ENCODE results near the gene HOXA13.

The HOXA13 gene

GRCh38 chr7:27157702-27158431, 42.0 kb downstream of the HOXA13 start:
- DNase-seq = no peak

DNA sequence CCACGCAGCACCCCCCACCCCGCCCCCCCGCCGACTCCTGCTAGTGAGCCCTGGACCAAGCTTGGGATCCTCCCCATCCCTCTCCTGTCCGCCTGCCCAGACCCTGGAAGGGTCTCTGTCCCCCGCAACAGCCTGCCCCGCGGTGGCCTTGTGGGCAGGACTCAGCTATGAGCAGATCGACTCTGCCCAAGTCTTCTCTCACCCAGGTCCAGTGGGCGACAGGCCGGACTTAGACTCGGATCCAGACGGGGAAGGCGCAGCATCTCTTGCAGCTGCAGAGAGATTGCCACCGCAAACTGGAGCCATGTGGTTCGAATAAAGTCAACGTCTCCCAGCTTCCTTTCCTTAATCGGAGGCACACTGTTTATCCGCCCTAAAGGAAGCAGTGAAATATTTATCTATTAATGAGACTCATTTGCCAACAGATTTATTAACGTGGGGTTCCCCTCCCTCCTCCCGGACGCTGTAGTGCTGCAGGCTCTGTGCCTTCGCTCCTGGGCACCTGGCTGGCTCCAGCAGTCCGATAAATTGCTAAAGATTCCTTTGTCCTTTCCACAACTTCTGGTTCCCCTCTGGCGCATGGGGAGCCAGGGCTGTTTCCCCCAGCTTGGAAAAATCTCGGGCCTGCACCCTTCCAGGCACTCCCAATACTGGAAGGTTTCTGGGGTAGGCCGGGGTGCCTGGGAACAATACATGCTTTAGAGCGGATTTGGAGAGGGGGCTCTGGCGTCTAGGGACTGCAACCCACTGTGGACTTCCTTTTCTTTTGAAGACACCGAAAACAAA, 42.8 kb downstream of the HOXA13 start:
- no peak for DNase-seq

DNA sequence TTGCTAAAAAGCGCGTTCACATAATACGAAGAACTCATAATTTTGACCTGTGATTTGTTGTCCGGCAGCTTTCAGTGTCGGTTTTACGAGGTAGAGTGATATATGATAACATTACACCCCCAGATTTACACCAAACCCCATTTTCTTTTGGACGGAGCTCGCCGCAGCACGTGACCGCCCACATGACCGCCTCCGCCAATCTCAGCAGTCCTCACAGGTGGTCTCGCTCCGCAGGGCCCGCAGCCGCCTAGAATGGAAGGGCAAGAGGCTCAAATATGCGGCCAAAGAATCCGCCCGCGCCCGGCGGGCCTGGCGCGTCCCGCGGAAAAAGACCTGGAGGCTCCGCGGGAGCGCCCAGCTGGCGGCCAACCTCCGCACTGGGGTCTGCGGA, 43.4 kb downstream of the HOXA13 start, which contains the start of gene HOXA7:
Gene HOXA7 (minus strand): TSS at position 168 of the 391 bp plus-strand sequence. CDS start 130 bp downstream, at position 38.
- no peak for DNase-seq

- DNase-seq = no peak
Measured at GRCh38 chr7:27155816-27156507, 43.9 kb downstream of the HOXA13 start.

DNA sequence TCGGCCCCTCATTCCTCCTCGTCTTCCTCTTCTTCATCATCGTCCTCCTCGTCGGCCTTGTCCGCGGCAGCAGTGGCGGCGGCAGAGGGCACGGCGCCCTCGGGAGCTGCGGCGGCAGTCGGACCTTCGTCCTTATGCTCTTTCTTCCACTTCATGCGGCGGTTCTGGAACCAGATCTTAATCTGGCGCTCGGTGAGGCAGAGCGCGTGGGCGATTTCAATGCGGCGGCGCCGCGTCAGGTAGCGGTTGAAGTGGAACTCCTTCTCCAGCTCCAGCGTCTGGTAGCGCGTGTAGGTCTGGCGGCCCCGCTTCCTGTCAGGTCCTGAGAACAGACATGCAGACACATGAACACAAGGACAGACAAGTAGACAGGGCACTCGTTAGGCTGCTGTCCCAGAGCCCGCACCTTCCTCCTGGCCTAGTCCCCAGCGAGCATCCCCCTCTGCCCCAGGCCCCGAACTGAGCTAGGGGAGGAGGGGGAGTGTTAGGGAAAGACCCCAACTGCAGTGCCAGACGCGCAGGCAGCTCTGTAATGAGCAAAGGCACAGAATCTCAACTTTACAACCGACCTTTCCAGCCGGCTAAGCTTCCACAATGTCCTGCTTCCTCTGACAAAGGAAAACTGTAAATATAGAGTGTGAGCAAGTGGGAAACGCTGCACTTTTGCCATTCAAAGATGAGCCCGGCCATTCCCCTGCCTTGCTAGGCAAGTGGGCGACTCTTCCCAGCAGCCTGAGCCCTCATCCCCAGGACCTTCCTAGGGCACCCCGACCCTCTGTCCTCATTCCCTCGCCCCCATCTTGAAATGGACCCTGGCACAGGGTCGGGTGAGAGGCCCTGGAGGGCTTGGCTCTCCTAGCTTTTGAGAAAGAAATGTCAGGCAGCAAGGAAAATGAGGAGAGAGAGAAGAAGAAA, 44.7 kb downstream of the HOXA13 start:
- DNase-seq = no peak

DNA sequence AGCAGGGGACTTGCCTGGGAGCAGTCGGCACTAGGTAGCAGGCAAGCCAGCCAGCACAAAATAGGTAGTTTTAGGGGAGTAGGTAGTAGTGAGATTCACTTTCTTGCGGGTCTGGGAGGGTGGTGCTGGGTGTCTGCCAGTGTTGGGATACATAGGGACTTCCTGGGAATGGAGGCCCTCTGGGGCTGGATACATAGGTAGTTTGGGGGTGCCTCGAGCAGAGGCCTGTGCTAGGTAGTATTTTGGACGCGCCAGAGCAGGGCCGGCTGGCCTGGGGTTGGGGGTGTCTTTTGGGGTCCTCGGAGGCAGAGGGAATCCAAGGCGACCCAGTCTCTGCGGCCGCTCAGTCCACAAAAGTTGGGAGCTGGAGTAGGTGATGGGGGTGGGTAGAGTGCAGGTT, 45.5 kb downstream of the HOXA13 start:
- DNase-seq = no peak

DNA sequence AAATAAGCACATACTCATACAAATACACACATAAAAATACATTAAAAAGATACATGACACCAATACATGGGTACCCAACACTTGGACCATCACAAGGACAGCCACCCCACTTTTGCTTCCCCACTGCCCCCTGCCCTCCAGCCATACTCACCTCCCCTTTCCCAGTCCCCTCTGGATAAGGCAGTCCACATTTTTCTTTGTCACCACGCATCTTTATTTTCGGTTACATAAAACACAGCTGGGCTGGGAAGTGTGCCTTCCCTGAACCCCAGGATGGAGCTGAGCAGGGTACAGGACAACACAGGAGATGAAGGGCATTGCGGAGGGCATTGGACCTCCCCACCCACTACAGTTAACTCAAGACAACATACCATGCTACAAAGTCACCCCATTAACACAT, 46.4 kb downstream of the HOXA13 start:
- DNase-seq = no peak

GRCh38 chr7:27152816-27153442, 47.0 kb downstream of the HOXA13 start:
- DNase-seq = no peak

- DNase-seq = peak; percentile 90
Measured at GRCh38 chr7:27151931-27152815, 47.7 kb downstream of the HOXA13 start, which contains the start of gene HOXA3. Gene HOXA3, minus strand, starts transcription at chr7:27152583. Its CDS starts 41,943 bp downstream, at chr7:27110640.

GRCh38 chr7:27151341-27151930, 48.5 kb downstream of the HOXA13 start:
- no peak for DNase-seq

DNA sequence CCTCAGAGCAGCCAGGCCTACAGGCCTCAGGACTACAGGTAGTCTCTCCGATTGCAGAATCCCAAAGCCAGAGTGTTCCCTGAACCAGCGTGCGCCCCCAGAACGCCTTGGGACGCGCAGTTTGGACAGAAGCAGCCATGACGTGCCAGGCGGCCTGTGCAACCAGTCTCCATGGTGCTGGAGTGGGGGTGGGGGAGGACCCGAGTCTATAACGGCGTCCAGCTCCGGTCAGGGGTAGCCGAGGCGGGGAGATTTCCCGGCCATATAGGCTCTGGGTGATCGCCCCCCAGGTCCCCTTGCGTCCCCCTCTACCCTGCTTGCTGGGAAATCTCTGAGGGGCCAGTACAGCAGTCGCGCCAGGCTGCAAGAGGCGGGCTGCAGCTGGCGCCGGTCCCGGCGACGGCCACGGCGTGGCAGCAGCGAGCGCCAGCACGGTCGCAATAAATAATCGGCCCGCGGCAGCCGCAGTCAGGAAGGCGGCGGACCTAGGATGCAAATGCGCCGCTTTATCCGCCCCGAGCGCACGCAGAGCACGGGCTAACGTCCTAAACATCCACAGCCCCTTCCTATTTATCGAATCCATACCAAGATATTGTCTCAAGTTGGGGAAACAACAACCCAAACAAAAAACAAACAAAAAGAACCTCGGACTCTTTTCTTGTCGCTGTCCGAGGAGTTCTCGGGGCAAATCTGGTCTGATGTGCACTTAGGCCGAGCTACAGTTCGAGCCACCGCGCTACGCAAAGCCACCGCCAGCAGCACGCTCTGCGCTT, 49.1 kb downstream of the HOXA13 start:
- DNase-seq = peak; percentile 94

- peak; percentile 84 for DNase-seq
Measured at GRCh38 chr7:27149842-27150567, 49.9 kb downstream of the HOXA13 start.

DNA sequence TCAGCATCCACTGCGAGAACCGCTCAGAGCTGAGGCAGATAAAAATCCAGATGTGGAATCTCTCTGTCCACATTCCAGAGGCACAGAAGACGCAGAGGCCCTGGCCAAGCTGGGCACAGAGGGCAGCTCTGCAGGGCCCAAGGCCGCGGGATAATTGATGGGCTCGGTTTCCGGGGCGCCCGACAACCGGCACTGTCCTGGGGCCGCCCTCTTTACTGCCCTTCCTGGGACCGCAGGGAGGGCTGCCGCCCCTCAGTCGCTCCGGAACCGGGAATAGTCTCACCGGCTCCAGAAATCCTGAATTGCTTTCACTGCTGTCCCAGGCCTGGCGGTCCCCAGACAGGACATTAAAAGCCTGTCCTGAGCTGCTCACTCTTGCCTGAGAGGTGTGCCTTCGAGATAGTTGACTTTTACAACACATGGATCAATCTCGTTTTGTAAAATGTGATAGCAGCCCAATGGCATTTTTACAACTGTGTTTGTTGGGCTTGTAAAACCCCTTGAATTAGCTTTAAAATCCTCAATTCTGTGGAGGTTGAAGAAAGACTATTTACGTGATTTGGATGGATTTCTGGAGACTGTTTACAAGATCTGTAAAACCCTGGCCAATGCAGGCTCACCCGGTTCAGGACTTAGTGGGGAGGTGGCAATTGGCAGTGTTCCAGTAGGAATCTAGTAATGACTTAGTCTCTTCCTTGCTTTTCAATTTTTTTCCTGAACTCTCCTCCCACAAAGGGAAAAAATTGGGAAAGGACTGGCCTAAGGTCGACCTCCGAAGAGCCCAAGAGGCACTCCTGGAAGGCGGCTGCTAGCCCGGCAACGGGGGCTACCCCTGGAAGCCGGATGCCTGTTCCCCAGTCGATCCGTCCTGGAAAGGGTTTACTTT, 50.9 kb downstream of the HOXA13 start:
- DNase-seq = peak; percentile 73

DNA sequence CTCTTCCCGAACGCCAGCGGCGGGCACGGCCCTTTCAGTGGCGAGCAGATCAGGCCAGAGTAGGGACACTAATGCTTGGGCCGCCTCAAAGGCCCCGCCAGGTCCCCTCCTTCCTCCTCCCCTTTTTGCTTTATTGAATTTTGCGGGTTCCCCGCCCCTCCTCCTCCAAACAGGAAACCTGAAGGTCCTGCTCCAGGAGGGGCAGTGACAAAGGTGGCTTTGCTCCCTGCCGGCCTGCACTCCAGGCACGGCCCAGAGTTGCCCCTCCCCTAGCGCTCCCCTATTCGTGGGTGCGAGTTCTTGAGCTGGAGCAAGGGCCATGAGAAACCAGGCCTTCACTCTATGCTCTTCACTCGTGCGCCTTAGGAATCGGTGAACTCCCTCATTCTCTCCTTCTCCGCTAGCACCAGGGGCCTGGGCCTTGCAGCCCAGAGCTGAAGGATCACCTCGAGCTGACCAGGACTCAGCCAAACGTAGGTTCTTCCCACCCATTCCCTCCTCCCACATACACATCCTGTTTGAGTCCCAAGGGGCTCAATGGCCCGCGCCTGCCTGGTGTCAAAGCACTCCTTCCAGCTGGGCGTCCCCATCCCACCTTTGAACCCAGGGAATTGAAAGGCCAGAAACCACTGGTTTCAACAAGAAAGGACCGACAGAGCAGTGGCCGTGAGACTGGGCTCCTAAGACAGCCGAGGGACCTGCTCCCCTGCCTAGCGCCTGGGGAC, 51.7 kb downstream of the HOXA13 start:
- DNase-seq = peak; percentile 76

DNA sequence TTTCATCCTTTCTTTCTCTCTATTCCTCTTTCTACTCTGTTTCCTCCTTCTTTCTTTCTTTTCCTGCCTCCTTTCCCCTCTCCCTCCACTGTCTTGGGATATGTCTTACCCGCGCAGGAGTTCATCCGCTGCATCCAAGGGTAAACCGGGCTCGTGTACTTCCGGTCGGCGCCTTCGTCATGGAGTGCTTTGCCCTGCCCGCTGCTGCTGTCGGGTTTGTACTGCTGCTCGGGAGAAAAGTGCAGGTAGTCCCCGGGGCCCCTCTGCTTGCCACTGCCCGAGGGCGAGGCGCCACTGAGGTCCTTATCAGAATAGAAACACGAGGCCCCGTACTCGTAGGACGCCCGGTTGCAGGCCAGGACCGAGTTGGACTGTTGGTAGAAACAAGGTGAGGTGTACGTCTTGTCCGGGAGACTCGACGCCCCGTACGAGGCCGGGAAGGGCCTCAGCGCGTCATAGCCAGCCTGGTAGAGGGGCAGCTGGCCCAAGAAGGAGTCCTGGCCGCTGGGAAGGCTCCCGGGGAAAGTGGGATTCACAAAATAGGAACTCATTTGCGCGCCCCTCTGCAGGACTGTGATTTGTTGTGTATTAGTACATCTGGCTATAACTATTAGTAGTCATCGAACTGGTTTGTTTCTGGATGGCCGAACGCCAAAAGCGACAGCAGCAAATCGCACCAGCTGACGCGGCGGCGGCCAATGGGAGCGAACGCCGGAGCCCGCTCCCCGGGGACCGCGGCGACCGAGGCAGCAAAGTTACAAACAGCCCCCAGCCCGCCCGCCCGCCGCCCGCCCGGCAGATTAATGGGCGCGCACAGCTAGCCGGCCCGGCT, 52.5 kb downstream of the HOXA13 start, which contains the start of gene HOXA6:
Gene HOXA6 (minus strand): TSS at position 576 of the 832 bp plus-strand sequence. CDS start 25 bp downstream, at position 551.
- peak; percentile 36 for DNase-seq

Measured in NCI-H69 (cell line).